K562 (cell line): ENCODE data around the gene TANGO6. TPM values are rescaled to one million over a fixed set of nuclear protein-coding genes. Genes with fewer than 3 reads are reported as not detected.

Experiments used
- ATAC-seq: fragments of 200-7000 bp; cut with Tn5 transposase; 3 replicates; pipeline ENCODE4 v1.9.1; 2020; ENCODE audit warnings: moderate library complexity
- BruUV-seq: library from RNA; stranded (reverse); fragments of 400-500 nt; replicated peaks from 2 replicates; lab custom pipeline; 2021; lab: Mats Ljungman, UMichigan
- CTCF ChIA-PET: fragments of 300-600 bp; formaldehyde crosslinking; extraction: SDS; loops from one replicate; lab custom pipeline; 2021; ENCODE audit warnings: low intra/inter-chr PET ratio; lab: Yijun Ruan, JAX
- POLR2A ChIA-PET: fragments of 300-600, 350-650 bp; sonication (Branson Sonifier 250); formaldehyde crosslinking; extraction: SDS; loops from one replicate; lab custom pipeline; 2021; ENCODE audit warnings: antibody characterized with exemption, inconsistent platforms; lab: Yijun Ruan, JAX
- DNase-seq, 4 experiments: peaks; one replicate each; pipeline versions ENCODE4 v3.0.0 to v3.0.0-alpha.2; 2011 to 2018; ENCODE audit warnings: low spot score in 3 of 4, mixed read lengths in 3 of 4; ENCODE audit errors: extremely low read depth in 1 of 4
- FAIRE-seq: peaks from 2 replicates; lab custom pipeline; 2011; peaks lifted over from hg19 to GRCh38; lab: Jason Lieb, UNC
- H2AFZ ChIP-seq: 2 replicates; pipeline ENCODE4 v1.6.0; 2011; ENCODE audit warnings: low read depth, low read length, control low read depth, inconsistent platforms
- H3K27ac ChIP-seq: fragments of 200-600 bp; 3 replicates; pipeline ENCODE4 v1.8.0; 2011; ENCODE audit warnings: low read depth, mild to moderate bottlenecking, control low read depth, inconsistent platforms, low read length, moderate library complexity, mixed read lengths; ENCODE audit errors: extremely low read depth
- H3K27me3 ChIP-seq, 2 experiments: fragments of 300-600 bp in 1 of 2; 2 replicates in 1 of 2; 3 replicates in 1 of 2; pipeline versions ENCODE4 v1.6.0 to v1.8.0; 2011; ENCODE audit warnings: inconsistent platforms in 2 of 2, low read length in 2 of 2, mild to moderate bottlenecking in 1 of 2, mixed read lengths in 1 of 2, moderate library complexity in 1 of 2; ENCODE audit not compliant: control insufficient read depth in 2 of 2, insufficient read depth in 2 of 2
- H3K36me3 ChIP-seq: fragments of 300-600 bp; 3 replicates; pipeline ENCODE4 v1.8.0; 2011; ENCODE audit warnings: mild to moderate bottlenecking, low read length, inconsistent platforms; ENCODE audit not compliant: control insufficient read depth, insufficient read depth
- H3K4me1 ChIP-seq, 2 experiments: fragments of 200-600 bp in 1 of 2; replicated peaks in 1 of 2; 2 replicates in 1 of 2; 3 replicates in 1 of 2; pipeline versions ENCODE4 v1.5.1 to v1.8.0; 2011; ENCODE audit warnings: inconsistent platforms in 2 of 2, low read length in 2 of 2, mild to moderate bottlenecking in 1 of 2, mixed read lengths in 1 of 2, moderate library complexity in 1 of 2; ENCODE audit not compliant: control insufficient read depth in 2 of 2, insufficient read depth in 2 of 2
- H3K4me2 ChIP-seq: 2 replicates; pipeline ENCODE4 v1.6.1; 2011; ENCODE audit warnings: low read length, control low read depth, inconsistent platforms, mixed read lengths; ENCODE audit not compliant: insufficient read depth
- H3K4me3 ChIP-seq: fragments of 200-600 bp; sonication (generic), shearing (Covaris generic); 2 replicates; pipeline ENCODE4 v1.5.1; 2016; ENCODE audit warnings: control low read depth, inconsistent platforms
- H3K79me2 ChIP-seq: fragments of 200-600 bp; 3 replicates; pipeline ENCODE4 v1.8.0; 2011; ENCODE audit warnings: low read length, inconsistent platforms; ENCODE audit not compliant: control insufficient read depth, insufficient read depth
- H3K9ac ChIP-seq, 2 experiments: 2 replicates each; pipeline versions ENCODE4 v1.6.0 to v1.6.1; 2011; ENCODE audit warnings: low read depth in 2 of 2, low read length in 2 of 2, control low read depth in 1 of 2, inconsistent platforms in 1 of 2, mild to moderate bottlenecking in 1 of 2, mixed read lengths in 1 of 2; ENCODE audit not compliant: insufficient read depth in 1 of 2
- H3K9me1 ChIP-seq: one replicate; pipeline ENCODE4 v1.6.0; 2011; ENCODE audit warnings: inconsistent platforms, mild to moderate bottlenecking, low read length, moderate library complexity; ENCODE audit not compliant: control insufficient read depth, insufficient read depth
- H3K9me3 ChIP-seq: replicated peaks from 2 replicates; pipeline ENCODE4 v1.5.1; 2011; ENCODE audit warnings: low read depth, low read length, inconsistent platforms; ENCODE audit not compliant: control insufficient read depth, insufficient read depth
- H4K20me1 ChIP-seq: replicated peaks from 2 replicates; pipeline ENCODE4 v1.6.1; 2011; ENCODE audit warnings: low read length, inconsistent platforms, mixed read lengths; ENCODE audit not compliant: control insufficient read depth, insufficient read depth
- KAT2B ChIP-seq: IDR thresholded peaks from one replicate; pipeline ENCODE4 v1.6.1; 2012; ENCODE audit warnings: low read depth, mild to moderate bottlenecking, control low read depth, inconsistent platforms, low read length, moderate library complexity
- MIER1 ChIP-seq: fragments of 450-650 bp; IDR thresholded peaks from 2 replicates; pipeline ENCODE4 v1.6.1; 2016; ENCODE audit warnings: antibody characterized with exemption, mild to moderate bottlenecking, low read depth
- SIRT6 ChIP-seq: IDR thresholded peaks from one replicate; pipeline ENCODE4 v1.6.1; 2012; ENCODE audit warnings: low read depth, mild to moderate bottlenecking, control low read depth, inconsistent platforms, low read length, moderate library complexity
- WGBS: fragments of 100-300 bp; shearing (Covaris generic); methylation state at CpG from one replicate; pipeline ENCODE4 v1.1.6; 2016; ENCODE audit warnings: low coverage, mixed read lengths; ENCODE audit not compliant: insufficient coverage; ENCODE audit errors: missing lambda C conversion rate; 5-methylcytosine and 5-hydroxymethylcytosine counted together
- in situ Hi-C: fragments of 300-500 bp; cut with MboI; formaldehyde crosslinking; loops from 4 replicates; pipeline ENCODE4 v1.15.0; 2018; ENCODE audit warnings: inconsistent platforms, mixed read lengths
- intact Hi-C: fragments of 100-400 bp; cut with micrococcal nuclease; formaldehyde crosslinking; loops from 2 replicates; pipeline ENCODE4 v1.14.2; 2022
- polyA plus RNA-seq, 8 experiments: library from polyadenylated mRNA; depleted of rRNA in 4 of 8; stranded (reverse) in 5 of 8; unstranded in 3 of 8; fragments of >200 nt; fragmentation: Nextera tagmentation in 2 of 8; fragmentation: Illumina TruSeq in 1 of 8; extraction: Ambion mirVana in 2 of 8; extraction: Trizol in 1 of 8; gene quantifications; 2 replicates each; pipeline versions ENCODE4 v1.2.1 to v1.2.3, GENCODE V29; 2011 to 2014; ENCODE audit warnings: inconsistent platforms in 1 of 8, missing spikeins in 1 of 8
- total RNA-seq, 7 experiments: library from RNA; depleted of rRNA in 6 of 7; stranded (reverse); fragments of >200 nt in 6 of 7; fragmentation: Illumina TruSeq in 2 of 7; extraction: Trizol in 2 of 7; gene quantifications; 2 replicates each; pipeline versions ENCODE4 v1.2.1 to v1.2.3, GENCODE V29; 2011 to 2021; ENCODE audit warnings: low replicate concordance in 1 of 7
- TF ChIP-seq, protein P1 (sequence below): sonication (generic); formaldehyde crosslinking; IDR thresholded peaks from 2 replicates; pipeline ENCODE4 v1.9.0; 2022; ENCODE audit warnings: mild to moderate bottlenecking, missing genetic modification reagents
- TF ChIP-seq, protein P2 (sequence below), 2 experiments: fragments of 450-650 bp in 1 of 2; IDR thresholded peaks; 2 replicates each; pipeline ENCODE4 v1.6.1; 2011 to 2017; ENCODE audit warnings: low read depth in 2 of 2, antibody characterized with exemption in 1 of 2, borderline replicate concordance in 1 of 2, low read length in 1 of 2, mild to moderate bottlenecking in 1 of 2, mixed read lengths in 1 of 2; ENCODE audit not compliant: control insufficient read depth in 1 of 2

The TANGO6 gene
- total and polyA plus RNA-seq, 9 of the 15 experiments (the other 6 are each of a cell fraction or from before 2014, with no cell fraction given), result 1.6 to 15.2 (median 9.6) TPM

DNA sequence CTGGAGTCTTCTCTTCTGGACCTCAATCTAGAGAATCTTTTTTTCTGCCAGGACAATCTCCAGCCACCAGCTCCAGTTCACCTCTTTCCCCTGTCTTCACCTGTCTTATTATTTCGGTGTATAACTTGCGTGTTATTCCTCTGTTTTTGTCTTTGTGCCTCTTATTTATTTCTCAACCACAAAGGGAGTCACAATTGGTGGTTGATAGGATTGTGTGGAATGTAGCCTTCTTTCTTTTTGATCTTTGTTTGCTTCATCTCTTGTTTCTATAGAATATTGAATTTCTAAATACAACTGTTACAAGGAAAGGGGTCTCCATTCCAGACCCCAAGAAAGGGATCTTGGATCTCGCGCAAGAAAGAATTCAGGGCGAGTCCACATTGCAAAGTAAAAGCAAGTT, 226.2 kb downstream of the TANGO6 start:
- Histone ChIP-seq H3K79me2 (no peaks in the 10 kb centered on the region), H3K36me3 (no peaks in the 10 kb centered on the region), H3K4me2 (no peak overlapping the region), H2AFZ (no peak overlapping the region), H3K4me1 (no peaks in the 10 kb centered on the region; a peak in 1 of 5 replicates), H3K9me3 (no peaks in the 10 kb centered on the region), H3K27ac (no peak overlapping the region), H3K9me1 (no peaks in the 10 kb centered on the region), H4K20me1 (0 out of 2 replicates have a peak, but pooled peaks cover 2% of the 10 kb centered on the region), H3K9ac (no peak overlapping the region), H3K27me3 (no peaks in the 10 kb centered on the region), H3K4me3 (no peak overlapping the region)
- TF ChIP-seq MIER1, result no peak
- TF ChIP-seq KAT2B, result no peak
- TF ChIP-seq, protein P1, sequence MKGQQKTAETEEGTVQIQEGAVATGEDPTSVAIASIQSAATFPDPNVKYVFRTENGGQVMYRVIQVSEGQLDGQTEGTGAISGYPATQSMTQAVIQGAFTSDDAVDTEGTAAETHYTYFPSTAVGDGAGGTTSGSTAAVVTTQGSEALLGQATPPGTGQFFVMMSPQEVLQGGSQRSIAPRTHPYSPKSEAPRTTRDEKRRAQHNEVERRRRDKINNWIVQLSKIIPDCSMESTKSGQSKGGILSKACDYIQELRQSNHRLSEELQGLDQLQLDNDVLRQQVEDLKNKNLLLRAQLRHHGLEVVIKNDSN, result no peak
- TF ChIP-seq, protein P2, sequence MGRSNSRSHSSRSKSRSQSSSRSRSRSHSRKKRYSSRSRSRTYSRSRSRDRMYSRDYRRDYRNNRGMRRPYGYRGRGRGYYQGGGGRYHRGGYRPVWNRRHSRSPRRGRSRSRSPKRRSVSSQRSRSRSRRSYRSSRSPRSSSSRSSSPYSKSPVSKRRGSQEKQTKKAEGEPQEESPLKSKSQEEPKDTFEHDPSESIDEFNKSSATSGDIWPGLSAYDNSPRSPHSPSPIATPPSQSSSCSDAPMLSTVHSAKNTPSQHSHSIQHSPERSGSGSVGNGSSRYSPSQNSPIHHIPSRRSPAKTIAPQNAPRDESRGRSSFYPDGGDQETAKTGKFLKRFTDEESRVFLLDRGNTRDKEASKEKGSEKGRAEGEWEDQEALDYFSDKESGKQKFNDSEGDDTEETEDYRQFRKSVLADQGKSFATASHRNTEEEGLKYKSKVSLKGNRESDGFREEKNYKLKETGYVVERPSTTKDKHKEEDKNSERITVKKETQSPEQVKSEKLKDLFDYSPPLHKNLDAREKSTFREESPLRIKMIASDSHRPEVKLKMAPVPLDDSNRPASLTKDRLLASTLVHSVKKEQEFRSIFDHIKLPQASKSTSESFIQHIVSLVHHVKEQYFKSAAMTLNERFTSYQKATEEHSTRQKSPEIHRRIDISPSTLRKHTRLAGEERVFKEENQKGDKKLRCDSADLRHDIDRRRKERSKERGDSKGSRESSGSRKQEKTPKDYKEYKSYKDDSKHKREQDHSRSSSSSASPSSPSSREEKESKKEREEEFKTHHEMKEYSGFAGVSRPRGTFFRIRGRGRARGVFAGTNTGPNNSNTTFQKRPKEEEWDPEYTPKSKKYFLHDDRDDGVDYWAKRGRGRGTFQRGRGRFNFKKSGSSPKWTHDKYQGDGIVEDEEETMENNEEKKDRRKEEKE (IDR thresholded peaks at IDR 0.05; ENCODE audit: borderline replicate concordance in 1 of 2, control insufficient read depth in 1 of 2, low read depth in 2 of 2, low read length in 1 of 2), result no peak
- TF ChIP-seq SIRT6, result no peak
- ChIA-PET CTCF (no interaction called here), POLR2A (interaction anchor here (1.3 kb wide), 1 partner anchor 15 kb away, joined by 3 read pairs; no protein-coding TSS in a partner anchor)
- no TSS peak for BruUV-seq
- FAIRE-seq (no peak), DNase-seq (no peak), ATAC-seq (no peak)
- 84% methylated on average over 5 of the region's 5 CpGs for WGBS
- in situ Hi-C loops, result no loop called here
- intact Hi-C loops, result no loop called here
